Iris pigment epithelial cell (primary cell): ENCODE results near the gene RGS3.

Source experiments
- DNase-seq: peaks from one replicate; pipeline ENCODE4 v3.0.0-alpha.2; 2011; ENCODE audit warnings: low read depth

The RGS3 gene

GRCh38 chr9:113601656-113602055 lies 138.1 kb downstream of the RGS3 start:
- DNase-seq, result no peak

- peak; percentile 62 for DNase-seq
Observed at GRCh38 chr9:113602126-113603047, 138.9 kb downstream of the RGS3 start.

GRCh38 chr9:113603048-113603375 lies 139.5 kb downstream of the RGS3 start:
- no peak for DNase-seq

- no peak for DNase-seq
Observed at GRCh38 chr9:113603773-113604172, 140.2 kb downstream of the RGS3 start.

GRCh38 chr9:113604393-113604792 lies 140.9 kb downstream of the RGS3 start:
- DNase-seq, result no peak

- DNase-seq, result no peak
Observed at GRCh38 chr9:113606510-113606909, 143.0 kb downstream of the RGS3 start.

- DNase-seq, result no peak
Observed at GRCh38 chr9:113608082-113608685, 144.7 kb downstream of the RGS3 start.

GRCh38 chr9:113609562-113610318 lies 146.2 kb downstream of the RGS3 start:
- DNase-seq, result no peak

GRCh38 chr9:113611461-113612215 lies 148.1 kb downstream of the RGS3 start:
- DNase-seq, result no peak

- DNase-seq, result no peak
Observed at GRCh38 chr9:113612216-113612747, 148.8 kb downstream of the RGS3 start.

GRCh38 chr9:113612828-113613227 lies 149.3 kb downstream of the RGS3 start:
- no peak for DNase-seq

GRCh38 chr9:113613815-113614413 lies 150.4 kb downstream of the RGS3 start:
- no peak for DNase-seq

GRCh38 chr9:113614843-113615648 lies 151.5 kb downstream of the RGS3 start:
- peak; percentile 42 for DNase-seq

- DNase-seq, result no peak
Observed at GRCh38 chr9:113616116-113616515, 152.6 kb downstream of the RGS3 start.

- no peak for DNase-seq
Observed at GRCh38 chr9:113616621-113617496, 153.3 kb downstream of the RGS3 start.

GRCh38 chr9:113617550-113617949 lies 154.0 kb downstream of the RGS3 start:
- DNase-seq, result no peak

- DNase-seq, result no peak
Observed at GRCh38 chr9:113618836-113619490, 155.4 kb downstream of the RGS3 start.

- no peak for DNase-seq
Observed at GRCh38 chr9:113619491-113620376, 156.2 kb downstream of the RGS3 start.
